Limb (tissue), 2 donors: ENCODE measurements around the gene NHSL2.

Experiments used
- DNase-seq, 2 donors: peaks; one replicate each; pipeline ENCODE4 v3.0.0-alpha.2; 2016; ENCODE audit errors: extremely low spot score in 2 of 2

Gene NHSL2

GRCh38 chrX:72069350-72070160 is 158.9 kb downstream of the NHSL2 start:
- DNase-seq = no peak

- no peak for DNase-seq
These were observed 160.6 kb downstream of the NHSL2 start for GRCh38 chrX:72071213-72071612.

GRCh38 chrX:72073633-72074032 is 163.0 kb downstream of the NHSL2 start:
- no peak for DNase-seq

GRCh38 chrX:72078411-72078810 is 167.8 kb downstream of the NHSL2 start:
- no peak for DNase-seq

GRCh38 chrX:72079607-72080006 is 169.0 kb downstream of the NHSL2 start:
- no peak for DNase-seq

- no peak for DNase-seq
These were observed 169.5 kb downstream of the NHSL2 start for GRCh38 chrX:72080150-72080549.

- no peak for DNase-seq
These were observed 170.2 kb downstream of the NHSL2 start for GRCh38 chrX:72080800-72081199.

- DNase-seq = no peak
These were observed 171.1 kb downstream of the NHSL2 start for GRCh38 chrX:72081605-72082320.

GRCh38 chrX:72083291-72083690 is 172.6 kb downstream of the NHSL2 start:
- DNase-seq = no peak

GRCh38 chrX:72084114-72084513 is 173.5 kb downstream of the NHSL2 start:
- DNase-seq = no peak

- no peak for DNase-seq
These were observed 176.3 kb downstream of the NHSL2 start for GRCh38 chrX:72086995-72087394.

GRCh38 chrX:72088761-72089160 is 178.1 kb downstream of the NHSL2 start:
- no peak for DNase-seq

GRCh38 chrX:72089254-72089653 is 178.6 kb downstream of the NHSL2 start:
- no peak for DNase-seq

GRCh38 chrX:72094894-72095293 is 184.2 kb downstream of the NHSL2 start:
- no peak for DNase-seq

- no peak for DNase-seq
These were observed 184.7 kb downstream of the NHSL2 start for GRCh38 chrX:72095370-72095769.

- no peak for DNase-seq
These were observed 186.5 kb downstream of the NHSL2 start for GRCh38 chrX:72097098-72097497.

GRCh38 chrX:72100051-72100755 is 189.6 kb downstream of the NHSL2 start:
- no peak for DNase-seq

- DNase-seq = no peak
These were observed 190.2 kb downstream of the NHSL2 start for GRCh38 chrX:72100824-72101351.

- no peak for DNase-seq
These were observed 191.0 kb downstream of the NHSL2 start for GRCh38 chrX:72101597-72102037.

- no peak for DNase-seq
These were observed 191.5 kb downstream of the NHSL2 start for GRCh38 chrX:72102126-72102525.

GRCh38 chrX:72102760-72103159 is 192.1 kb downstream of the NHSL2 start:
- no peak for DNase-seq

- DNase-seq = no peak
These were observed 194.8 kb downstream of the NHSL2 start for GRCh38 chrX:72105436-72105835.
